WTC11 (cell line): ENCODE data around the gene PLEKHA5.

Source experiments
- FOXK1 ChIP-seq: sonication (generic); formaldehyde crosslinking; IDR thresholded peaks from 2 replicates; pipeline ENCODE4 v1.8.0; 2022; ENCODE audit warnings: mild to moderate bottlenecking, moderate library complexity, missing genetic modification reagents
- JUN ChIP-seq: sonication (generic); formaldehyde crosslinking; IDR thresholded peaks from 2 replicates; pipeline ENCODE4 v1.8.0; 2023; ENCODE audit warnings: mild to moderate bottlenecking, missing genetic modification reagents
- NFATC4 ChIP-seq: fragments of 250-450 bp; sonication (Bioruptor Pico); IDR thresholded peaks from 2 replicates; pipeline ENCODE4 v1.9.0; 2021; ENCODE audit warnings: mild to moderate bottlenecking
- SMAD3 ChIP-seq: sonication (generic); formaldehyde crosslinking; IDR thresholded peaks from 2 replicates; pipeline ENCODE4 v1.8.0; 2022; ENCODE audit warnings: missing genetic modification reagents, mild to moderate bottlenecking, borderline replicate concordance
- ZNF121 ChIP-seq: sonication (generic); formaldehyde crosslinking; IDR thresholded peaks from 2 replicates; pipeline ENCODE4 v1.8.0; 2023; ENCODE audit warnings: missing genetic modification reagents
- ZNF232 ChIP-seq: sonication (generic); formaldehyde crosslinking; IDR thresholded peaks from 2 replicates; pipeline ENCODE4 v1.8.0; 2022; ENCODE audit warnings: mild to moderate bottlenecking, missing genetic modification reagents
- ZNF423 ChIP-seq: fragments of 250-450 bp; sonication (Bioruptor Pico); IDR thresholded peaks from 2 replicates; pipeline ENCODE4 v2.1.2; 2022; ENCODE audit warnings: mild to moderate bottlenecking, moderate library complexity
- TF ChIP-seq, protein P1 (sequence below): fragments of 200-600 bp; IDR thresholded peaks from 2 replicates; pipeline ENCODE4 v1.8.0; 2022; ENCODE audit warnings: antibody characterized with exemption
- TF ChIP-seq, protein P2 (sequence below): fragments of 250-450 bp; sonication (Bioruptor Pico); IDR thresholded peaks from 2 replicates; pipeline ENCODE4 v1.9.0; 2021; ENCODE audit warnings: mild to moderate bottlenecking
- TF ChIP-seq, protein P3 (sequence below): sonication (generic); formaldehyde crosslinking; IDR thresholded peaks from 2 replicates; pipeline ENCODE4 v1.8.1; 2022; ENCODE audit warnings: mild to moderate bottlenecking, moderate library complexity, missing genetic modification reagents
- TF ChIP-seq, protein P4 (sequence below): sonication (generic); formaldehyde crosslinking; IDR thresholded peaks from 2 replicates; pipeline ENCODE4 v1.8.0; 2022; ENCODE audit warnings: mild to moderate bottlenecking, missing genetic modification reagents
- TF ChIP-seq, protein P5 (sequence below): sonication (generic); formaldehyde crosslinking; IDR thresholded peaks from 2 replicates; pipeline ENCODE4 v1.8.0; 2022; ENCODE audit warnings: mild to moderate bottlenecking, missing genetic modification reagents
- TF ChIP-seq, protein P6 (sequence below): sonication (generic); formaldehyde crosslinking; IDR thresholded peaks from 2 replicates; pipeline ENCODE4 v1.8.1; 2023; ENCODE audit warnings: mild to moderate bottlenecking, missing genetic modification reagents, moderate library complexity
- TF ChIP-seq, protein P7 (sequence below): fragments of 250-450 bp; sonication (Bioruptor Pico); IDR thresholded peaks from 2 replicates; pipeline ENCODE4 v2.1.2; 2022; ENCODE audit warnings: mild to moderate bottlenecking, moderate library complexity

DNA sequence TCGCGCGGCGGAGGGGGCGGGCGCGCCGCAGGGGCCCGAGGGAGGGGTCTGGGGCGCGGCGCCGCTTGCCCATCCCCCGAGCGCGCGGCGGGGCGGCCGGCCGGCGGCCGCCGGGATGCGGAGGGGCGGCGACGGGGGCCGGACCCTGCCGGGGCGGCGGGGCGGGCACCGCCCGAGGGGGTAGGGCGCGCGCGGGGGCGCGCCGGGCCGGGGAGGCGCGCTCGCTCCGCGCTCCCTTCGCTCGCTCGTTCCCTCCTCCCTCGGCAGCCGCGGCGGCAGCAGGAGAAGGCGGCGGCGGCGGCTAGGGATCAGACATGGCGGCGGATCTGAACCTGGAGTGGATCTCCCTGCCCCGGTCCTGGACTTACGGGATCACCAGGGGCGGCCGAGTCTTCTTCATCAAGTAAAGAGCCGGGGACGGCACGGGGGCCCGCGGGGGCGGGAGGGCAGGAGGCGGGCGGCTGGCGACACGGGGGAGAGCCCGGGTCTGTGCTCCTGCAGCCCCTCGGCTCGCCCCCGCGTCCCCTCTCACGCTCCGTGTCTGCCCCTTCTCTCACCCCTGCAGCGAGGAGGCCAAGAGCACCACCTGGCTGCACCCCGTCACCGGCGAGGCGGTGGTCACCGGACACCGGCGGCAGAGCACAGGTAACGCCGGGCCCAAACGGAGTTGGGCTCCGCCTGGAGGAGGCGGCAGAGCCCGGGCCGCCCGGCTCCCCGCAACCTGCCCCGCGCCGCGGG lies at the start of gene PLEKHA5:
- TF ChIP-seq ZNF423 (CRISPR knock-in tag), result no peak
- TF ChIP-seq, protein P1, sequence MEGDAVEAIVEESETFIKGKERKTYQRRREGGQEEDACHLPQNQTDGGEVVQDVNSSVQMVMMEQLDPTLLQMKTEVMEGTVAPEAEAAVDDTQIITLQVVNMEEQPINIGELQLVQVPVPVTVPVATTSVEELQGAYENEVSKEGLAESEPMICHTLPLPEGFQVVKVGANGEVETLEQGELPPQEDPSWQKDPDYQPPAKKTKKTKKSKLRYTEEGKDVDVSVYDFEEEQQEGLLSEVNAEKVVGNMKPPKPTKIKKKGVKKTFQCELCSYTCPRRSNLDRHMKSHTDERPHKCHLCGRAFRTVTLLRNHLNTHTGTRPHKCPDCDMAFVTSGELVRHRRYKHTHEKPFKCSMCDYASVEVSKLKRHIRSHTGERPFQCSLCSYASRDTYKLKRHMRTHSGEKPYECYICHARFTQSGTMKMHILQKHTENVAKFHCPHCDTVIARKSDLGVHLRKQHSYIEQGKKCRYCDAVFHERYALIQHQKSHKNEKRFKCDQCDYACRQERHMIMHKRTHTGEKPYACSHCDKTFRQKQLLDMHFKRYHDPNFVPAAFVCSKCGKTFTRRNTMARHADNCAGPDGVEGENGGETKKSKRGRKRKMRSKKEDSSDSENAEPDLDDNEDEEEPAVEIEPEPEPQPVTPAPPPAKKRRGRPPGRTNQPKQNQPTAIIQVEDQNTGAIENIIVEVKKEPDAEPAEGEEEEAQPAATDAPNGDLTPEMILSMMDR, result no peak
- TF ChIP-seq, protein P2, sequence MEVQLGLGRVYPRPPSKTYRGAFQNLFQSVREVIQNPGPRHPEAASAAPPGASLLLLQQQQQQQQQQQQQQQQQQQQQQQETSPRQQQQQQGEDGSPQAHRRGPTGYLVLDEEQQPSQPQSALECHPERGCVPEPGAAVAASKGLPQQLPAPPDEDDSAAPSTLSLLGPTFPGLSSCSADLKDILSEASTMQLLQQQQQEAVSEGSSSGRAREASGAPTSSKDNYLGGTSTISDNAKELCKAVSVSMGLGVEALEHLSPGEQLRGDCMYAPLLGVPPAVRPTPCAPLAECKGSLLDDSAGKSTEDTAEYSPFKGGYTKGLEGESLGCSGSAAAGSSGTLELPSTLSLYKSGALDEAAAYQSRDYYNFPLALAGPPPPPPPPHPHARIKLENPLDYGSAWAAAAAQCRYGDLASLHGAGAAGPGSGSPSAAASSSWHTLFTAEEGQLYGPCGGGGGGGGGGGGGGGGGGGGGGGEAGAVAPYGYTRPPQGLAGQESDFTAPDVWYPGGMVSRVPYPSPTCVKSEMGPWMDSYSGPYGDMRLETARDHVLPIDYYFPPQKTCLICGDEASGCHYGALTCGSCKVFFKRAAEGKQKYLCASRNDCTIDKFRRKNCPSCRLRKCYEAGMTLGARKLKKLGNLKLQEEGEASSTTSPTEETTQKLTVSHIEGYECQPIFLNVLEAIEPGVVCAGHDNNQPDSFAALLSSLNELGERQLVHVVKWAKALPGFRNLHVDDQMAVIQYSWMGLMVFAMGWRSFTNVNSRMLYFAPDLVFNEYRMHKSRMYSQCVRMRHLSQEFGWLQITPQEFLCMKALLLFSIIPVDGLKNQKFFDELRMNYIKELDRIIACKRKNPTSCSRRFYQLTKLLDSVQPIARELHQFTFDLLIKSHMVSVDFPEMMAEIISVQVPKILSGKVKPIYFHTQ (CRISPR knock-in tag), result no peak
- TF ChIP-seq, protein P3, sequence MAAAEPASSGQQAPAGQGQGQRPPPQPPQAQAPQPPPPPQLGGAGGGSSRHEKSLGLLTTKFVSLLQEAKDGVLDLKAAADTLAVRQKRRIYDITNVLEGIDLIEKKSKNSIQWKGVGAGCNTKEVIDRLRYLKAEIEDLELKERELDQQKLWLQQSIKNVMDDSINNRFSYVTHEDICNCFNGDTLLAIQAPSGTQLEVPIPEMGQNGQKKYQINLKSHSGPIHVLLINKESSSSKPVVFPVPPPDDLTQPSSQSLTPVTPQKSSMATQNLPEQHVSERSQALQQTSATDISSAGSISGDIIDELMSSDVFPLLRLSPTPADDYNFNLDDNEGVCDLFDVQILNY (CRISPR knock-in tag), result no peak
- TF ChIP-seq, protein P4, sequence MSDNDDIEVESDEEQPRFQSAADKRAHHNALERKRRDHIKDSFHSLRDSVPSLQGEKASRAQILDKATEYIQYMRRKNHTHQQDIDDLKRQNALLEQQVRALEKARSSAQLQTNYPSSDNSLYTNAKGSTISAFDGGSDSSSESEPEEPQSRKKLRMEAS (CRISPR knock-in tag), result no peak
- no peak for TF ChIP-seq NFATC4 (CRISPR knock-in tag)
- no peak for TF ChIP-seq FOXK1
- TF ChIP-seq, protein P5, sequence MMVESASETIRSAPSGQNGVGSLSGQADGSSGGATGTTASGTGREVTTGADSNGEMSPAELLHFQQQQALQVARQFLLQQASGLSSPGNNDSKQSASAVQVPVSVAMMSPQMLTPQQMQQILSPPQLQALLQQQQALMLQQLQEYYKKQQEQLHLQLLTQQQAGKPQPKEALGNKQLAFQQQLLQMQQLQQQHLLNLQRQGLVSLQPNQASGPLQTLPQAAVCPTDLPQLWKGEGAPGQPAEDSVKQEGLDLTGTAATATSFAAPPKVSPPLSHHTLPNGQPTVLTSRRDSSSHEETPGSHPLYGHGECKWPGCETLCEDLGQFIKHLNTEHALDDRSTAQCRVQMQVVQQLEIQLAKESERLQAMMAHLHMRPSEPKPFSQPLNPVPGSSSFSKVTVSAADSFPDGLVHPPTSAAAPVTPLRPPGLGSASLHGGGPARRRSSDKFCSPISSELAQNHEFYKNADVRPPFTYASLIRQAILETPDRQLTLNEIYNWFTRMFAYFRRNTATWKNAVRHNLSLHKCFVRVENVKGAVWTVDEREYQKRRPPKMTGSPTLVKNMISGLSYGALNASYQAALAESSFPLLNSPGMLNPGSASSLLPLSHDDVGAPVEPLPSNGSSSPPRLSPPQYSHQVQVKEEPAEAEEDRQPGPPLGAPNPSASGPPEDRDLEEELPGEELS (CRISPR knock-in tag), result no peak
- no peak for TF ChIP-seq SMAD3
- peak; percentile 10; the same call in 1 of the 2 replicates for TF ChIP-seq ZNF232 (CRISPR knock-in tag)
- TF ChIP-seq, protein P6, sequence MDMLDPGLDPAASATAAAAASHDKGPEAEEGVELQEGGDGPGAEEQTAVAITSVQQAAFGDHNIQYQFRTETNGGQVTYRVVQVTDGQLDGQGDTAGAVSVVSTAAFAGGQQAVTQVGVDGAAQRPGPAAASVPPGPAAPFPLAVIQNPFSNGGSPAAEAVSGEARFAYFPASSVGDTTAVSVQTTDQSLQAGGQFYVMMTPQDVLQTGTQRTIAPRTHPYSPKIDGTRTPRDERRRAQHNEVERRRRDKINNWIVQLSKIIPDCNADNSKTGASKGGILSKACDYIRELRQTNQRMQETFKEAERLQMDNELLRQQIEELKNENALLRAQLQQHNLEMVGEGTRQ (CRISPR knock-in tag), result no peak
- TF ChIP-seq JUN (CRISPR knock-in tag), result no peak
- TF ChIP-seq ZNF121 (CRISPR knock-in tag), result no peak
- TF ChIP-seq, protein P7, sequence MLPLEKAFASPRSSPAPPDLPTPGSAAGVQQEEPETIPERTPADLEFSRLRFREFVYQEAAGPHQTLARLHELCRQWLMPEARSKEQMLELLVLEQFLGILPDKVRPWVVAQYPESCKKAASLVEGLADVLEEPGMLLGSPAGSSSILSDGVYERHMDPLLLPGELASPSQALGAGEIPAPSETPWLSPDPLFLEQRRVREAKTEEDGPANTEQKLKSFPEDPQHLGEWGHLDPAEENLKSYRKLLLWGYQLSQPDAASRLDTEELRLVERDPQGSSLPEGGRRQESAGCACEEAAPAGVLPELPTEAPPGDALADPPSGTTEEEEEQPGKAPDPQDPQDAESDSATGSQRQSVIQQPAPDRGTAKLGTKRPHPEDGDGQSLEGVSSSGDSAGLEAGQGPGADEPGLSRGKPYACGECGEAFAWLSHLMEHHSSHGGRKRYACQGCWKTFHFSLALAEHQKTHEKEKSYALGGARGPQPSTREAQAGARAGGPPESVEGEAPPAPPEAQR (CRISPR knock-in tag), result no peak
